Measurements from ENCODE around the gene BIN1.

The BIN1 gene

GRCh38 chr2:127016329-127016728 lies 90.6 kb downstream of the BIN1 start:
- DNase-seq = no peak

- DNase-seq = no peak
Observed at GRCh38 chr2:127015106-127015910, 91.6 kb downstream of the BIN1 start.

- DNase-seq = no peak
Observed at GRCh38 chr2:127014630-127015029, 92.3 kb downstream of the BIN1 start.

- no peak for DNase-seq
Observed at GRCh38 chr2:127014224-127014623, 92.7 kb downstream of the BIN1 start.

- DNase-seq = no peak
Observed at GRCh38 chr2:127012868-127013267, 94.1 kb downstream of the BIN1 start.

- DNase-seq = no peak
Observed at GRCh38 chr2:127012215-127012614, 94.7 kb downstream of the BIN1 start.

GRCh38 chr2:127011796-127012195 lies 95.2 kb downstream of the BIN1 start:
- no peak for DNase-seq

GRCh38 chr2:127011231-127011661 lies 95.7 kb downstream of the BIN1 start:
- DNase-seq = no peak

GRCh38 chr2:127008265-127009015 lies 98.5 kb downstream of the BIN1 start:
- DNase-seq = no peak

- no peak for DNase-seq
Observed at GRCh38 chr2:127007652-127008051, 99.3 kb downstream of the BIN1 start.

GRCh38 chr2:127006962-127007361 lies 100.0 kb downstream of the BIN1 start:
- DNase-seq = no peak

- no peak for DNase-seq
Observed at GRCh38 chr2:127004893-127005600, 101.9 kb downstream of the BIN1 start.

GRCh38 chr2:127003070-127003800 lies 103.7 kb downstream of the BIN1 start:
- no peak for DNase-seq

GRCh38 chr2:127001751-127002150 lies 105.2 kb downstream of the BIN1 start:
- no peak for DNase-seq

GRCh38 chr2:127000937-127001336 lies 106.0 kb downstream of the BIN1 start:
- DNase-seq = no peak

GRCh38 chr2:127000194-127000593 lies 106.8 kb downstream of the BIN1 start:
- no peak for DNase-seq

GRCh38 chr2:126999106-126999756 lies 107.7 kb downstream of the BIN1 start:
- DNase-seq = no peak

GRCh38 chr2:126998486-126998885 lies 108.5 kb downstream of the BIN1 start:
- no peak for DNase-seq
